GM18951 (cell line): ENCODE measurements around the gene RBKS.

Source experiments
- POLR2A ChIP-seq: IDR thresholded peaks from 4 replicates; pipeline ENCODE4 v1.6.1; 2011; ENCODE audit warnings: mild to moderate bottlenecking; ENCODE audit not compliant: insufficient read length, insufficient read depth; ENCODE audit errors: extremely low read depth
- in situ Hi-C: fragments of 300-500 bp; cut with MboI; formaldehyde crosslinking; loops from one replicate; pipeline ENCODE4 v1.12.0; 2022; ENCODE audit warnings: low sequenced_read_pairs, mixed read lengths, inconsistent platforms; ENCODE audit not compliant: unreplicated experiment

The RBKS gene

GRCh38 chr2:27802547-27802946, 87.6 kb downstream of the RBKS start:
- in situ Hi-C loops = no loop called here

GRCh38 chr2:27800856-27801255, 89.3 kb downstream of the RBKS start:
- in situ Hi-C loops = no loop called here

More at GRCh38 chr2:27802547-27802946, 87.6 kb downstream of the RBKS start:
- TF ChIP-seq POLR2A = no peak

GRCh38 chr2:27799646-27800010, 90.6 kb downstream of the RBKS start:
- in situ Hi-C loops = no loop called here
- TF ChIP-seq POLR2A = no peak

More at GRCh38 chr2:27800856-27801255, 89.3 kb downstream of the RBKS start:
- TF ChIP-seq POLR2A = no peak

- TF ChIP-seq POLR2A = no peak
- in situ Hi-C loops = no loop called here
Measured at GRCh38 chr2:27798948-27799645, 91.1 kb downstream of the RBKS start.

GRCh38 chr2:27798486-27798885, 91.7 kb downstream of the RBKS start:
- in situ Hi-C loops = no loop called here
- no peak for TF ChIP-seq POLR2A

GRCh38 chr2:27797841-27798240, 92.3 kb downstream of the RBKS start:
- in situ Hi-C loops = no loop called here
- TF ChIP-seq POLR2A = no peak

GRCh38 chr2:27796791-27797765, 93.1 kb downstream of the RBKS start:
- in situ Hi-C loops = no loop called here
- no peak for TF ChIP-seq POLR2A

- in situ Hi-C loops = no loop called here
Measured at GRCh38 chr2:27795868-27796277, 94.3 kb downstream of the RBKS start.

GRCh38 chr2:27795093-27795834, 94.9 kb downstream of the RBKS start:
- no peak for TF ChIP-seq POLR2A
- in situ Hi-C loops = no loop called here

More at GRCh38 chr2:27795868-27796277, 94.3 kb downstream of the RBKS start:
- TF ChIP-seq POLR2A = no peak

- in situ Hi-C loops = no loop called here
- no peak for TF ChIP-seq POLR2A
Measured at GRCh38 chr2:27792759-27793158, 97.4 kb downstream of the RBKS start.

GRCh38 chr2:27790796-27791195, 99.4 kb downstream of the RBKS start:
- in situ Hi-C loops = no loop called here
- no peak for TF ChIP-seq POLR2A

GRCh38 chr2:27782701-27783100, 107.5 kb downstream of the RBKS start:
- TF ChIP-seq POLR2A = no peak
- in situ Hi-C loops = no loop called here

GRCh38 chr2:27781496-27781895, 108.7 kb downstream of the RBKS start:
- no peak for TF ChIP-seq POLR2A
- in situ Hi-C loops = no loop called here
